ENCODE results near the gene HOXA5. TPM values are rescaled to one million over a fixed set of nuclear protein-coding genes. Genes with fewer than 3 reads are reported as not detected.

HOXA5 gene
- total and polyA plus RNA-seq, 2 of the 8 experiments (the other 6 are each of a cell fraction or from before 2014, with no cell fraction given): not detected

DNA sequence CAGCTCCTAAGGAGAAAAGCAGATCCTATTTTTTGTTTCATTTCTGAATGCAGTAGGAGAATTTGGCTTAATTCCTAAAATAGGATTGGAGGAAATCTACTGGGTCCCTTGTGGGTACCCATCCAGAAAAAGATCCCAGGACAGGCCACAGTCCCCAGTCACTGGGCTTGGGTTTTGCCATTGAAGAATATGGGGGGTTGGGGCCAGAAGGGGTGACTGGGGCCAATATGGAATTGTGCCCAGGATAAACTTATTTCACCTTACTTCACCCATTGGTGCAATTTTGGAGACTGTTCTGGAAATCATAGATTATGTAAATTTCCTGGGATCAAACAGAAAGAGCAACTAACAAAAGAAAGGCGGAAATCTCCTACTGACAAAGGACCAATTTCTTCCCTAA lies 5.0 kb downstream of the HOXA5 start (continued):
- TF ChIP-seq, protein P1, sequence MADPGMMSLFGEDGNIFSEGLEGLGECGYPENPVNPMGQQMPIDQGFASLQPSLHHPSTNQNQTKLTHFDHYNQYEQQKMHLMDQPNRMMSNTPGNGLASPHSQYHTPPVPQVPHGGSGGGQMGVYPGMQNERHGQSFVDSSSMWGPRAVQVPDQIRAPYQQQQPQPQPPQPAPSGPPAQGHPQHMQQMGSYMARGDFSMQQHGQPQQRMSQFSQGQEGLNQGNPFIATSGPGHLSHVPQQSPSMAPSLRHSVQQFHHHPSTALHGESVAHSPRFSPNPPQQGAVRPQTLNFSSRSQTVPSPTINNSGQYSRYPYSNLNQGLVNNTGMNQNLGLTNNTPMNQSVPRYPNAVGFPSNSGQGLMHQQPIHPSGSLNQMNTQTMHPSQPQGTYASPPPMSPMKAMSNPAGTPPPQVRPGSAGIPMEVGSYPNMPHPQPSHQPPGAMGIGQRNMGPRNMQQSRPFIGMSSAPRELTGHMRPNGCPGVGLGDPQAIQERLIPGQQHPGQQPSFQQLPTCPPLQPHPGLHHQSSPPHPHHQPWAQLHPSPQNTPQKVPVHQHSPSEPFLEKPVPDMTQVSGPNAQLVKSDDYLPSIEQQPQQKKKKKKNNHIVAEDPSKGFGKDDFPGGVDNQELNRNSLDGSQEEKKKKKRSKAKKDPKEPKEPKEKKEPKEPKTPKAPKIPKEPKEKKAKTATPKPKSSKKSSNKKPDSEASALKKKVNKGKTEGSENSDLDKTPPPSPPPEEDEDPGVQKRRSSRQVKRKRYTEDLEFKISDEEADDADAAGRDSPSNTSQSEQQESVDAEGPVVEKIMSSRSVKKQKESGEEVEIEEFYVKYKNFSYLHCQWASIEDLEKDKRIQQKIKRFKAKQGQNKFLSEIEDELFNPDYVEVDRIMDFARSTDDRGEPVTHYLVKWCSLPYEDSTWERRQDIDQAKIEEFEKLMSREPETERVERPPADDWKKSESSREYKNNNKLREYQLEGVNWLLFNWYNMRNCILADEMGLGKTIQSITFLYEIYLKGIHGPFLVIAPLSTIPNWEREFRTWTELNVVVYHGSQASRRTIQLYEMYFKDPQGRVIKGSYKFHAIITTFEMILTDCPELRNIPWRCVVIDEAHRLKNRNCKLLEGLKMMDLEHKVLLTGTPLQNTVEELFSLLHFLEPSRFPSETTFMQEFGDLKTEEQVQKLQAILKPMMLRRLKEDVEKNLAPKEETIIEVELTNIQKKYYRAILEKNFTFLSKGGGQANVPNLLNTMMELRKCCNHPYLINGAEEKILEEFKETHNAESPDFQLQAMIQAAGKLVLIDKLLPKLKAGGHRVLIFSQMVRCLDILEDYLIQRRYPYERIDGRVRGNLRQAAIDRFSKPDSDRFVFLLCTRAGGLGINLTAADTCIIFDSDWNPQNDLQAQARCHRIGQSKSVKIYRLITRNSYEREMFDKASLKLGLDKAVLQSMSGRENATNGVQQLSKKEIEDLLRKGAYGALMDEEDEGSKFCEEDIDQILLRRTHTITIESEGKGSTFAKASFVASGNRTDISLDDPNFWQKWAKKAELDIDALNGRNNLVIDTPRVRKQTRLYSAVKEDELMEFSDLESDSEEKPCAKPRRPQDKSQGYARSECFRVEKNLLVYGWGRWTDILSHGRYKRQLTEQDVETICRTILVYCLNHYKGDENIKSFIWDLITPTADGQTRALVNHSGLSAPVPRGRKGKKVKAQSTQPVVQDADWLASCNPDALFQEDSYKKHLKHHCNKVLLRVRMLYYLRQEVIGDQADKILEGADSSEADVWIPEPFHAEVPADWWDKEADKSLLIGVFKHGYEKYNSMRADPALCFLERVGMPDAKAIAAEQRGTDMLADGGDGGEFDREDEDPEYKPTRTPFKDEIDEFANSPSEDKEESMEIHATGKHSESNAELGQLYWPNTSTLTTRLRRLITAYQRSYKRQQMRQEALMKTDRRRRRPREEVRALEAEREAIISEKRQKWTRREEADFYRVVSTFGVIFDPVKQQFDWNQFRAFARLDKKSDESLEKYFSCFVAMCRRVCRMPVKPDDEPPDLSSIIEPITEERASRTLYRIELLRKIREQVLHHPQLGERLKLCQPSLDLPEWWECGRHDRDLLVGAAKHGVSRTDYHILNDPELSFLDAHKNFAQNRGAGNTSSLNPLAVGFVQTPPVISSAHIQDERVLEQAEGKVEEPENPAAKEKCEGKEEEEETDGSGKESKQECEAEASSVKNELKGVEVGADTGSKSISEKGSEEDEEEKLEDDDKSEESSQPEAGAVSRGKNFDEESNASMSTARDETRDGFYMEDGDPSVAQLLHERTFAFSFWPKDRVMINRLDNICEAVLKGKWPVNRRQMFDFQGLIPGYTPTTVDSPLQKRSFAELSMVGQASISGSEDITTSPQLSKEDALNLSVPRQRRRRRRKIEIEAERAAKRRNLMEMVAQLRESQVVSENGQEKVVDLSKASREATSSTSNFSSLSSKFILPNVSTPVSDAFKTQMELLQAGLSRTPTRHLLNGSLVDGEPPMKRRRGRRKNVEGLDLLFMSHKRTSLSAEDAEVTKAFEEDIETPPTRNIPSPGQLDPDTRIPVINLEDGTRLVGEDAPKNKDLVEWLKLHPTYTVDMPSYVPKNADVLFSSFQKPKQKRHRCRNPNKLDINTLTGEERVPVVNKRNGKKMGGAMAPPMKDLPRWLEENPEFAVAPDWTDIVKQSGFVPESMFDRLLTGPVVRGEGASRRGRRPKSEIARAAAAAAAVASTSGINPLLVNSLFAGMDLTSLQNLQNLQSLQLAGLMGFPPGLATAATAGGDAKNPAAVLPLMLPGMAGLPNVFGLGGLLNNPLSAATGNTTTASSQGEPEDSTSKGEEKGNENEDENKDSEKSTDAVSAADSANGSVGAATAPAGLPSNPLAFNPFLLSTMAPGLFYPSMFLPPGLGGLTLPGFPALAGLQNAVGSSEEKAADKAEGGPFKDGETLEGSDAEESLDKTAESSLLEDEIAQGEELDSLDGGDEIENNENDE (IDR thresholded peaks at IDR 0.05; ENCODE audit: insufficient replicate concordance, low read length): no peak
- TF ChIP-seq TCF12 (IDR thresholded peaks at IDR 0.05; ENCODE audit: low read depth, low read length) (no peak), CTBP2 (IDR thresholded peaks at IDR 0.05; ENCODE audit: borderline replicate concordance, insufficient read depth, insufficient read length, low read length) (no peak)
- TF ChIP-seq, protein P2, sequence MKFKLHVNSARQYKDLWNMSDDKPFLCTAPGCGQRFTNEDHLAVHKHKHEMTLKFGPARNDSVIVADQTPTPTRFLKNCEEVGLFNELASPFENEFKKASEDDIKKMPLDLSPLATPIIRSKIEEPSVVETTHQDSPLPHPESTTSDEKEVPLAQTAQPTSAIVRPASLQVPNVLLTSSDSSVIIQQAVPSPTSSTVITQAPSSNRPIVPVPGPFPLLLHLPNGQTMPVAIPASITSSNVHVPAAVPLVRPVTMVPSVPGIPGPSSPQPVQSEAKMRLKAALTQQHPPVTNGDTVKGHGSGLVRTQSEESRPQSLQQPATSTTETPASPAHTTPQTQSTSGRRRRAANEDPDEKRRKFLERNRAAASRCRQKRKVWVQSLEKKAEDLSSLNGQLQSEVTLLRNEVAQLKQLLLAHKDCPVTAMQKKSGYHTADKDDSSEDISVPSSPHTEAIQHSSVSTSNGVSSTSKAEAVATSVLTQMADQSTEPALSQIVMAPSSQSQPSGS (IDR thresholded peaks at IDR 0.05; ENCODE audit: low read length): no peak
